Peyer's patch (tissue), 4 donors: ENCODE data around the gene SIRPD.

ENCODE experiments used
- POLR2A ChIP-seq, 2 donors: fragments of 450-650 bp; IDR thresholded peaks; one replicate each; pipeline ENCODE4 v1.5.1; 2017; ENCODE audit warnings: antibody characterized with exemption in 2 of 2, mild to moderate bottlenecking in 2 of 2, moderate library complexity in 2 of 2
- TF ChIP-seq, protein P1 (sequence below), 6 experiments: fragments of 450-650 bp in 4 of 6; fragments of 200-600 bp in 2 of 6; sonication (generic) in 1 of 6; IDR thresholded peaks; one replicate each; pipeline ENCODE4 v1.5.1; 2017 to 2019; ENCODE audit warnings: antibody characterized with exemption in 6 of 6, mild to moderate bottlenecking in 3 of 6, moderate library complexity in 1 of 6

DNA sequence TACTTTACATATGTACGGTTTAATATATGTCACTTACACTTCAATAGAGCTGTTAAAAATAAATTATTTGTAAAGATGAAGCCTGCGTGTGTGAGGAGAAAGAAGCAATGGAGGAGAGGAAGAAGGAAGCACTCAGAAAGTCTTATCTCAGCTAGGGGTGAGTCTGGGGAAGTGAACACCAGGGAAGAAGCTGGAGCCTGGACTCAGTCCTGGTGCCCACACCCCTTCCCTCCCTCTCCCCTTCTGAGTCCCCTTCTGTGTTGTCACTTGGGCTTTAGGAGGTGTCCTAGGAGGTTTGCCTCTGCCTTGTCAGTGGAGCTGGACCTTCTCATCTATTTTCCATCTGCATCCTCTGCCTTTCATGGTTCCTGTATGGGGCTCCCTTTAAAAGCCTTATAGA is 68.2 kb downstream of the SIRPD start:
- TF ChIP-seq, protein P1, sequence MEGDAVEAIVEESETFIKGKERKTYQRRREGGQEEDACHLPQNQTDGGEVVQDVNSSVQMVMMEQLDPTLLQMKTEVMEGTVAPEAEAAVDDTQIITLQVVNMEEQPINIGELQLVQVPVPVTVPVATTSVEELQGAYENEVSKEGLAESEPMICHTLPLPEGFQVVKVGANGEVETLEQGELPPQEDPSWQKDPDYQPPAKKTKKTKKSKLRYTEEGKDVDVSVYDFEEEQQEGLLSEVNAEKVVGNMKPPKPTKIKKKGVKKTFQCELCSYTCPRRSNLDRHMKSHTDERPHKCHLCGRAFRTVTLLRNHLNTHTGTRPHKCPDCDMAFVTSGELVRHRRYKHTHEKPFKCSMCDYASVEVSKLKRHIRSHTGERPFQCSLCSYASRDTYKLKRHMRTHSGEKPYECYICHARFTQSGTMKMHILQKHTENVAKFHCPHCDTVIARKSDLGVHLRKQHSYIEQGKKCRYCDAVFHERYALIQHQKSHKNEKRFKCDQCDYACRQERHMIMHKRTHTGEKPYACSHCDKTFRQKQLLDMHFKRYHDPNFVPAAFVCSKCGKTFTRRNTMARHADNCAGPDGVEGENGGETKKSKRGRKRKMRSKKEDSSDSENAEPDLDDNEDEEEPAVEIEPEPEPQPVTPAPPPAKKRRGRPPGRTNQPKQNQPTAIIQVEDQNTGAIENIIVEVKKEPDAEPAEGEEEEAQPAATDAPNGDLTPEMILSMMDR (IDR thresholded peaks at IDR 0.05): no peak
- no peak for TF ChIP-seq POLR2A (IDR thresholded peaks at IDR 0.05)
